Measurements from ENCODE around the gene HCN2.

HCN2 gene

DNA sequence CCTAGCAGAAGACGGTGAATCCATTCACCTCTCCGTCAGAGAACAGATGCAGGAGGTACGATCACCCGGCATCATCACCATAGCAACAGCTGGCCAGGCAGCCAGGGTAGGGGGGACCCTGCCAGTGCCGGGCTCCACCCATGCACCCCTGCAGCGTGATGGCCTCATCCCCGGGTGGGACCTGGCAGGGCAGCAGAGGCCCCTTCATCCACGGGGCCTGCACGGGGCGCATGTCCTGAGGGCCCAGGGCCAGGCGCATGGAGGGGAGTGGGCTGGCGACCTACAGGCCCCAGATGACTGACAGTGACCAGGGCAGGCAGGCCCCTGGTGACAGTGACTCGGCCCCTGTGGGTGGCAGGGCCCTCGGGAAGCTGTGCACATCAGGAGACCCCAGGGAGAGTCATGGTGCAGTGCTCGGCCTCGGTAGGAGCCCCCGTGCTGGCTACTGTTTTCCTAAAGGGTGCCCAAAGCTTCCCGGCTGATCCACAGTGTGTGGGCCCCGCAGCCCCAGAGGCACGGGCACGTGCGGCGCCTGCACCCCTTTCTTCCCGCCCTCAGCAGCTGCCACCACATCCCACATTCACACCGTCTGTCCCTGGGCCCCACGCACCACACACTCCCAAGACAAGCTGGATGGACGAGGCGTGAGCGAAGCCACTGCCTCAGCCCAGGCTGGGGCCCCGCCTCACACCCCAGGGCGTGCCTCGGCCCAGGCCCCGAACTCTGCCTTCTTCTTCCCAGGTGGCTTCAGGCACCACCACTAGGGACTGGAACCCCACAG lies 68.6 kb downstream of the HCN2 start:
- no peak for DNase-seq

DNA sequence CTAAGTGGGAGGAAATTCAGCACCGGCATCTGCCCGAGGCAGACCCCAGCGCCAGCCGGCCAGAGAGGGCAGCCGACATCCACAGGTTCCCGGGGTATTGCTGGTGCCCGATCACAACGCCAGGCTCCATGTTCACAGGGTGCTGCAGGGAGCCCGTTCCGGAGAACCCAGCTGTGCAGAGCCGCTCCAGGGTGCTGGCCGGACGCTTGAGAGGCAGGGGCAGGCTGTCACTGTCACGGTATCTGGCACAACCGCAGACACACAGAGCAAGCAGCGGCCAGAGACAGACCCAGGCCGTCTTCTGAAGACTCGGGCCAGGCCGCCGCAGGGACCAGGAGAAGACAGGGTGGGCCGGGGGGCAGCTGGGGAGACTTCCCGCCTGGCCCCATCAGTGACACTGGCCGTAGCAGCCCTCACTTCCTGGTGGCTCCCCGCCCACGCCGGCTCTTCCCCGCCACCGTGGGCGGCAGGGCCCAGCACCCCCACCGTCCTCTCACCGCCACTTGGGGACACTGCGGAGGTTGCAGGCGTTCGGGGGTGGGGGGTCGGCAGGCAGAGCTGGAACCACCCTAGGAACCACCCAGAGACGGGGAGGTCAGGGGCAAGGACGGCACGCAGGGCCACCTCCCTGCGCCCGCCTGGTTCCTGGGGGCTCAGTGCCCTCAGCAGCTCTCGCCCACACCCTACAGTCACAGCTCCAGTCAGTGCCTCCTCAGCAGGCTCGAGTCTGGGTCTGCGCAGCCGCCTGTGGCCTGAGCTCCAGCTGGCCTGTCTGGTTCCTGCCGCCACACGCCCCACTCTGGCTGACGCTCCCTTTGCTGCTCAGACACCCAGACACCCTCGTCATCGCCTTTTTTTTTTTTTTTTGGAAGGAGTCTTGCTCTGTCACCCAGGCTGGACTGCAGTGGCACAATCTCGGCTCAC lies 69.5 kb downstream of the HCN2 start:
- DNase-seq, result peak in 3 of 5 donors; percentile 52 to 73 (median 62)

DNA sequence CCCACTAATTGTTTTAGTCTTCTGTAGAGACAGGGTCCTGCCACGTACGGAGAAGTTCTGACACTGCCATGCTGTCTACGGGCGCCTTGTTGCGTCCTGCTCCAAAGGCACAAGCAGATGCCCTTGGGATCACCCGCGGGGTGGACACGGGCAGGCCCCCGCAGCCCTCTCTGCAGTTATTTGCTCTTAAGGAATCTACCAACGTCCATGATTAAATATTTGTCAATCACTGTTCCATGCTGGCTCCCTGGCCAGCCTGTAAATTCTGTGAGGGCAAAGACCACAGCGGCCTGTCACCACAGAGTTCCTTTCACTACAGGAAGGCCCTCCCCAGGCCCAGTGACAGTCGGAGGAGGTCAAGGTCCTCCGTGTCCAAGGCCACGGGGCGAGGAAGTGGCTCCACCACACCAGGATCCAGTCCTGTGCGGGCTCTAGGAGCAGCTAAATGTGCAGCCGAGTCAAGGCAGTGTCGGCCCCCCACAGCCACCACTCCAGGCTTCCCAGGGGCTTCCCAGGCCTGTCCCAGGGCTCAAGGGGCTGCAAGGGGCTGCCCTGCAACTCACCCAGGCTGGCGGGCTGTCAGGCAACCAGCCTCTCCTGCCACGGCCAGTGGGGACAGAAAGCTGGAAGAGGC lies 71.2 kb downstream of the HCN2 start:
- no peak for DNase-seq

DNA sequence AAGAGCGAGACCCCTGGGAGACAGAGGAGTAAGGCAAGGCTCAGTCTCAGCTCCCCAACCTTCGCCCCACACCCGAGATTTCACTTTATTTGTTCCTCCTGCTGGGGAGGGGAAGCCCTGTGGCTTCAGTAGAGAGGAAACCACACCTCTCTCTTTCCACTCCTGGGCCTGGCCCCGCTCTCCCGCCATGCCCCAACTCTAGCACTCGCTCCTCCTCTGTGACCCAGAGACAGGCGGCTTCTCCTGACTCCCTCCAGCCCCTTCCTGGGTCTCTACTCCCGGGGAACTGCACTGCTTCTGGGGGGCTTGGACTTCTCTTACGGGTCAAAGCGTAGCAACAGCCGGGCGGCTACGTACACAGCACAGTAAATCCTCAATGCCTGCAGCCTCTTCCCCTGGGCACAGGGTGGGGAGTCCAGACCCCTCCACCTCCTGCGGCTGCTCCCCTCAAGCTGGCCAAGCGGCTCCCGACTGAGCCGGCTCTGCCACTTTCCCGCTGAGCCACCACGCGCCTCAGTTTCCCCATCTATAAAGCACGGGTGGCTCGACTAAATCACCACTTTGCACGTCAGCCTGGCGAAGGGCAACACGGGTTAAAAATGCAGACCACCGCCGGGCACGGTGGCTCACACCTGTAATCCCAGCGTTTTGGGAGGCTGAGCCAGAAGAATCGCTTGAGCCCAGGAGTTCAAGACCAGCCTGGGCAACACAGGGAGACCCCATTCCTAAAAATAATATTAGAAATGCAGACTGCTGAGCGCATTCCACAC lies 71.9 kb downstream of the HCN2 start:
- peak; percentile 35 to 76 (median 60) for DNase-seq

DNA sequence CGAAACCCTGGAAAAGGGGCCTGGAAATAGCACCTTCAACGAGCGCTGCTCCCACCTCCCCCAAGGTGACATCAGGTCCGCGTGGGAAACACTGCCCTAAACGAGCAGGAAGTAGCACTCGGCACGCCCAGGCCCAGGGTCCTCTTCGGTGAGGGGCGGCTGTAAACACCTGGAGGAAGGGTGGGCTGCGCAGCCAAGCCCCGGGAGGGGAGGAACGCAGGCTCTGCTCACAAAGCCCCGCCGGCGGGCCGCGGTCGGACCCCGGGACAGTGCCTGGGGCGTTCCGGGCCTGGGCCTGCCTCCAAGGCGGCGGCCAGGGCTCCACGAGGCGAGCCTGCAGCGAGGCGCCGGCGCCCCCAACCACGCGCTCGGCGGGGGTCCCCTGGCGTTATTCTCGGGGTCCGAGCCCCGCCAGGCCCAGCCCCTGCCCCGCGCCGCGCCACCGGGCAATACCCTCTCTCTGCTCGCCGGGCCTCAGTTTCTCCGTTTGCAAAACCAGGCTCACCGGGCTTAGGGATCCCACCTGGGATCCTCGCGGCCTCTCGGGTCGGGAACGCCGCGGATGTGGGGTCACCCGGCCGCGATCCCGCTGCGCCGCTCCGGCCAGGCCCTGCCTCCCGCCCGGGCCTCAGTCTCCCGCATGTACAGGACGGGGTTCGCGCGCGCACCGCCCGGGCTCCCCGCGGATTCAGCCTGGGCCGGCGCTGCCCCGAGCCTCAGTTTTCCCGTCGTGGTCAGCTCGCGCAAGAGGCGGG lies 72.7 kb downstream of the HCN2 start:
- peak; percentile 52 to 70 (median 65) for DNase-seq

DNA sequence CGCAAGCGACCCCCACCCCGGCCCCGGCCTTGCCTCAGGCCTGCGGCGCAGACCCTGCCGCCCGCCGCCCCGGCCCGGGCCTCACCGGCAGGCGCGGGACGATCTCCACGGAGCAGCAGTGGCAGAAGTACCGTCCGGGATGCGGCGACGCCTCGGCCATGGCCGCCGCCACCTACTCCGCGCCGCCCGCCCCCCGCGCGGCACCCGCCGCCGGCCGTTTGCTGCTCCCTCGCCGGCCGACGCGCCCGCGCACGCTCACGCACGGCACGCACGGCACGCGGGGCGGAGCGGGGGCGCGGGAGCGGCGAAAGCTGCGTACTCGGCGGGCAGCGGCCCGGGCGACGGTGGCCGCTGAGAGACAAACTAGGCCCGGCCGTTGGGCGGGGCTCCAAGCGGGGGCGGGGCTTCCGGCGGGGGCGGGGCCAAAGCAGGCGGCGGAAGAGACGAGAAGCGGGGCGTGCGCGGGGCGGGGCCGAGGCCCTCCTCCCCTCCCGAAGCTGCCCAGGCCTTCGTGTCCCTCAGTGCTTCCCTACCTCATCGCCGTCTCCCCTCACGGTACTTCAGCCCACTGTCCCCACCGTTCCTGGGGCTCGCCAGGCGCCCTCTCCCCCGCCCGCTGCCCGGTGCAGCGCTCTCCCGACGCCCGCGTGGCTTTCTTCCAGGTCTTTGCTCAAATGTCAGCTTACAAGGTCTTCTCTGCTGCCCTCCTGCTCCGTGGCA lies 73.4 kb downstream of the HCN2 start, which contains the start of gene RNF126:
RNF126 (minus strand) TSS at position 253 of the 720 bp plus-strand sequence; CDS start at position 160, 93 bp downstream.
- peak; percentile 85 to 92 (median 92) for DNase-seq

DNA sequence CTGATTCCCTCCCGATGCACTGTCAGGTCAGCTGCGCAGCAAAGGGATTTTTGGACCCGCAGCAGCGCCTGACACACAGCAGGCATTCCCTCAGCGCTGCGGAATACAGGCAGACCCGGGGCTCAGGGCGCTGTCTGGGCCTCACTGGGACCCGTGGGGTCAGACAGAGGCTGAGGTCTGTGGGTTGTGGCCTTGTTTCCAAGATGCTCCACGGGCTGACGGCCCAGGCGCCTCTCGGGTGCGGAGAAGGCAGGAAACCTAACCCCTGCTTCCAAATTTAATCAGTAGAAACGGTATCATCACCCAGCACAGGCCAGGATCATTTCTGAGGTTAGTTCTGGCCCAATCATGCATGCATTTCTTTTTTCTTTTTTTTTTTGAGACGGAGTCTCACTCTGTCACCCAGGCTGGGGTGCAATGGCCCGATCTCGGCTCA lies 74.0 kb downstream of the HCN2 start:
- no peak for DNase-seq

DNA sequence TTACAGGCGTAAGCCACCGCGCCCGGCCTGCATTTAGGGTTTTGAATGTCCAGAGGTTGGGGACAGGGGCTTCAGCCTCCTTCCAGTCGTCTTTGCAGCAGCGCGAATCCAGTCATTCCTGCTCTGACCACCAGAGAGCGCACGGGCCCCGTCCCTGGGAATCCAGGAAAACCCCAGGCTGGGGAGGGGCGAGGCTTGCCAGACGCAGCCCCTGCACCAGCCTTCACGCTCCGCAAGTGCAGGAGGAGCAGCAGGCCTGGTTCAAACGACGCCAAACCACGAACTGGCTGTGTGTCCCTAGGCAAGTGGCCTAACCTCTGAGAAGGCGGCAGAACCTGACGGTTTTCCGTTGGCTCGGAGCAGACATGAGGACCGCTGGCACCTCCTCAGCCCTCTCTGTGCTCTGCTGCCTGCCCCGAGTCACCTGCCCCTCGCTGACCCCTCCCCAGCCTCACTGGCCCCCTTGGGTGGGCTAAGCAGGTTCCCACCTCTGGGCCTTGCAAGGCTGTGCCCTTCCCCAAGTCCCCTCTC lies 75.3 kb downstream of the HCN2 start:
- DNase-seq, result peak; percentile 60 to 78 (median 73)

Measured in T-helper 1 cell (primary cell).